GM12873 (cell line): ENCODE measurements around the gene ECHDC3.

Experiments used
- TF ChIP-seq, protein P1 (sequence below): IDR thresholded peaks from 2 replicates; pipeline ENCODE4 v1.5.1; 2012; ENCODE audit warnings: low read depth, mild to moderate bottlenecking, moderate library complexity, low read length, control low read depth; ENCODE audit not compliant: insufficient read depth; ENCODE audit errors: missing control alignments

The ECHDC3 gene

GRCh38 chr10:11762706-11763500, 20.7 kb downstream of the ECHDC3 start:
- TF ChIP-seq, protein P1, sequence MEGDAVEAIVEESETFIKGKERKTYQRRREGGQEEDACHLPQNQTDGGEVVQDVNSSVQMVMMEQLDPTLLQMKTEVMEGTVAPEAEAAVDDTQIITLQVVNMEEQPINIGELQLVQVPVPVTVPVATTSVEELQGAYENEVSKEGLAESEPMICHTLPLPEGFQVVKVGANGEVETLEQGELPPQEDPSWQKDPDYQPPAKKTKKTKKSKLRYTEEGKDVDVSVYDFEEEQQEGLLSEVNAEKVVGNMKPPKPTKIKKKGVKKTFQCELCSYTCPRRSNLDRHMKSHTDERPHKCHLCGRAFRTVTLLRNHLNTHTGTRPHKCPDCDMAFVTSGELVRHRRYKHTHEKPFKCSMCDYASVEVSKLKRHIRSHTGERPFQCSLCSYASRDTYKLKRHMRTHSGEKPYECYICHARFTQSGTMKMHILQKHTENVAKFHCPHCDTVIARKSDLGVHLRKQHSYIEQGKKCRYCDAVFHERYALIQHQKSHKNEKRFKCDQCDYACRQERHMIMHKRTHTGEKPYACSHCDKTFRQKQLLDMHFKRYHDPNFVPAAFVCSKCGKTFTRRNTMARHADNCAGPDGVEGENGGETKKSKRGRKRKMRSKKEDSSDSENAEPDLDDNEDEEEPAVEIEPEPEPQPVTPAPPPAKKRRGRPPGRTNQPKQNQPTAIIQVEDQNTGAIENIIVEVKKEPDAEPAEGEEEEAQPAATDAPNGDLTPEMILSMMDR: no peak

DNA sequence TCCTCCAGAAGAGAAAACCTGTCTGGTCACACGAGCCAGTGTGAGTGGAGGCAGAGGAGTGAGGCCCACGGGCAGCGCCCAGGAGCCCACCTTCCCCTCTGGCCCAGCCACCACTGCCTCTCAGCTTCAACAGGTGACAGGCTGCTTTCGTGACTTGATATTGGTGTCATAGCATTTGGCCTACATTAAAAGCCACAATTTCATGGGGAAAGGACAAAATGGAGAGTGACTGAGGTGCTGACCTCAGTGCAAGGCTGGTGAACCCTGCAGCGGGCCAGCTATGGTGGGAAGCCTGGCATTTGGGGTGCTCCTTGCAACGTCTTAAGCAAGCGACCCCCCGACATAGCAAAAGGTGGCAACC, 21.3 kb downstream of the ECHDC3 start:
- TF ChIP-seq, protein P1: no peak

DNA sequence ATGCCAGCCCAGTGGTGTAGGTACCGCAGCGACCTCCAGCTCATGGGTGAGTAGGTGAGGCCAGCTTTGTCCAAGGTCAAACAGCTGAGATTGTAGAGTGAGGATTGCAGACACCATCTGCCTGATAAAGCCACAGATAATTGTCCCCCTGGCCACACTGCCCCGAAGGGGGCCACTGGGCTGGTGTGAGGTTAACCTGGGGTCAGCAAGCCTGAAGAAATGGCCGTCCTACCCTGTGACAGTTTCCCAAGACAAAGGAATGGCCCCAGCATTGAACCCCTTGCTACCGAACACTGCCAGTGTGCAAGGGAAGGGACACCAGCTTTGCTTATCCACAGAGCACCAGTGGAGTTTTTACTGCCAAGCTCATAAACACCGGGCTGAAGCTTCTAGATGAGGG, 23.0 kb downstream of the ECHDC3 start:
- TF ChIP-seq, protein P1: no peak

GRCh38 chr10:11772575-11773288, 30.6 kb downstream of the ECHDC3 start:
- TF ChIP-seq, protein P1: no peak

DNA sequence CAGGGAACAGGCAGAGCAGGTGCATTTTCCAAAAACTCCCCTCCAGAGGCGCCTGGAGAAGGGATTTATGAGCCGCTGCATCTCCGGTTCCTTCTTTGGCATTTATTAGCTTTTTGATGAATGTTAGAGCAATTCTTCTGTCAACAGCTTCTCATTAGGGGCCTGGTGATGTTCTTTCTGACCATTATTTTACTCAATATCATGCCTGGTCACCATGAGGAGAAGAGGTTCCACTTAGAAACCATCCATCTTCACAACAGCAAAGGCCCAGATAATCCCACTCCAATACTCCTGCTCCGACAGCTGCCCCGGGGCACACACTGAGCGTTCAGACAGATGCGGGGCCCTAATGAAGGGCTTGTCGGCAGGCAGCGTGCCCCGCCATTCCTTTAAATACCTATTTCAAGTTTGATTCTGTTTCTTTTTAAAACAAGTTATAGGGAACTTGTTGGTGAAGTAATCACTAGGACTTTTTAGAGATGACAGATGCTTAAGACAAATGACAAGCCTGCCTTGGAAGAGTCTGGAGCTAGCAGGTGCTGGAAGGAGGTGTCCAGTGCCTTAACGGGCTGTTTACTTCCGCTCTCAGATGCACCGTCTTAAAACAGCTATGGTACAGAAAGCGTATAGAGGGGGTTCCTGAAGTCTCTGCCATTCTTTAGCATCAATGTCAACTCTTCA, 31.7 kb downstream of the ECHDC3 start:
- TF ChIP-seq, protein P1: no peak

DNA sequence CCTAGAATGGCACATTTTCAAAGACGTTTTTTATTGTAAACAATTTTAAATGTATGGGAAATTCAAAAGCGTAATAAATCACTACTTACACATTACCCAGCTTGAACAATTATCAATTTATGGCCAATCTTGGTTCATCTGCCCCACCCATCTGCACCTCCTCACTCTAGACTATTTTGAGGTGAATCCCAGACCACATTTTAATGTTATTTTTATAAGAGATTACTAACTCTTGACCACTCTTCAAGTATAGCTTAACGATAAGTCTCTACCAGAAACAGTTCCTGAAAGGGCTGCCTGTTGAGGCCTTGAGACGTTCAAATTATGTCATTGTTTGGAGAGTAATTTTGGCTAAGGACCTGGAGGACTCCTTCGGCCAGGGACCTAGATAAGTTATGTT, 33.2 kb downstream of the ECHDC3 start:
- TF ChIP-seq, protein P1: no peak

GRCh38 chr10:11776080-11776479, 33.9 kb downstream of the ECHDC3 start:
- TF ChIP-seq, protein P1: no peak
